Stimulated activated CD8-positive, alpha-beta memory T cell treated with anti-CD3 and anti-CD28 coated beads, Interleukin-12 subunit alpha, Interleukin-12 subunit beta, amount 100 ng/mL, for 24 hours (primary cell): ENCODE results near the gene COX6A2.
"Not testable (repeated sequence)": the region's sequence is repeated elsewhere in the genome, so short reads cannot be mapped to it uniquely, and the experiment has no call there.

Experiments
- DNase-seq: peaks from one replicate; pipeline ENCODE4 v3.0.0-alpha.2; 2020; ENCODE audit errors: extremely low read depth

The COX6A2 gene

DNA sequence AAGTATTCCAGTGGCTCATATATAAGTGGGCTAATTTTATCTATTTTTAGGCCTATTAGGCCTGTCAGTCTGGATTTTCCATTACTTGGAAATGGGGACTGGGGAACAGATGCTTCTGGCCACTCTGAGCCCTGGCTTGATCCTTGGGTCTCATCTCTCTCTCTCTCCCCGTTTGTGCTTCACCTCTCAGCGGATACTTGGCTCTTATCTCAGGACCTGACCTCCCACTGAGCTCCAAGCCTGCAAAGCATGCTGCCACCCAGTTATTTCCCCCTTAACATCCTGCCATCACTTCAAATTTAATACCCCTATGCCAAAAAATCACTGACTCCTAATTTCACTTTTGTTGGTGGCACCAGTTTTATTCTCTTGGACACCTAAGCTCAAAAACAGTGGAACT lies 10.3 kb upstream of the COX6A2 start:
- DNase-seq, result no peak

DNA sequence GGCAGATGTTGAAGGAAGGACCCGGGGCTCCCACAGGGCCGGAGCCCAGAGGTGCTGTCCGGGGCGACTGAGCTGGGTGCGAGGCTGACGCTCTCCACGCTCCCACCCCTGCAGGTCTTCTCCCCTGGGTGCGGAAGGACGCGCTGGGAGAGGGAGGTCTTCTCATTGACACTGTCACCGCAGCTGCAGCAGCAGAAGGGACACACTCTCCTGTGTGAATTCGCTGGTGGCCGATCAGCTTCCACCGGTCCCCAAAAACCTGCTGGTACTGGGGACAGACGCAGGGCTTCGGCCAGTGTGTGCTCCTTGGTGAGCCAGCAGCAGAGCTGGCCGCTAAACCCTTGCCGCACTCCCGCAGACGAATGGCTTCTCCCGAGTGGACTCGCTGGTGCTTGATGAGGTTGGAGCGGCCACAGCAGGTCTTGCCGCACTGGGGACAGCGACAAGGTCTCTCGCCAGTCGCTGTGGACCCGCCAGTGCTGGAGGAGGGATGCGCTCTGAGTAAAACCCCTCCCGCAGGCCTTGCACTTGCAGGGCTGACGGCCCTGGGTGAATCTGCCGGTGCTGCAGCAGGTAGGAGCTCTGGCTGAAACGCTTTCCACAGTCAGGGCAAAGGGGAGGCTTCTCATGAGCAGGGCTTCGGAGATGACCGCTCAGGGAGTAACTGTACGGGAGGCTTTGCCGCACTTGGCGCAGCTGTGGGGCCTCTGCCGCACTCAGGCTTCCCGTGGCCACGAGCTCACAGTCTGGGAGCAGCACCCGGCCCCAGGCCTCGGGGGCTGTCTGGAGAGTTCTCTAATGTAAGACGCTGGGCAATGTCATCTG lies 8.3 kb upstream of the COX6A2 start:
- no peak for DNase-seq

DNA sequence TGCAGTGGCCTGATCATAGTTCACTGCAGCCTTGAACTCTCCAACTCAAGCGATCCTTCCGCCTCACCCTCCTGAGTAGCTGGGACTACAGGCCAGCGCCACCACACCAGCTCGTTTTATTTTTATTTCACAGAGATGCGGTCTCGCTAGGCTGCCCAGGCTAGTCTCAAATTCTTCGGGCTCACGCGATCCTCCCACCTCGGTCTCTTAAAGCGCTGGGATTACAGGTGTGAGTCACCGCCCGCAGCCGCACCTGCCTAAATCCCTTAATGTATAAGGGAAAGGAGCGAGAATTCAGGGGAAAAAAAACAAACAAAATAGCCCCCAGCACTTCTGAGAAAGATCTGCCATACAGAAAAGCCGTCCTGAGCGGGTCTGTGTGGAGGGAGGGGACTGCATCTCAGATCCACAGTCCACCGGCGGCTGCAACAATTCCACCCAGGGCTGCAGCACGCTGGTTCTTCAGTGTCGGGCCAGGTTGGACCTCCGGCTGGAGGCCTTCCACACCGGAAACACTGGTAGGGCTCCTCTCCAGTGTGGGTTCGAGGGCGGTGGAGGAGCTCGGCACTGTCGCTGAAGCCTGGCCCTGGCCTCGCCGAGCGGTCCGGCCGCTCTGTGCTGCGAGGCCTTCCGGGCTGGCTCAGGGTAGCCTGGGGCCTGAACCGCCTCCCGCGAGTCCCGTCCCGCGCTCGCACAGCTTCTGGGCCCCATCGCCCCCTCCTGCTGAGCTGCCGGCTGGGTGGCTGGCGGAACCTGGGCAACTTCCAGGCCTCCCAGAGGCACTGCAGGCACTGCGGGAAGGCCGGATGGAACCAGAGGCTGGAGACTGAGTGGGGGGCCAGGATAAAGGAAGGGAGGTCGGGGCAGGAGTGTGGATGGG lies 7.4 kb upstream of the COX6A2 start:
- DNase-seq, result no peak

DNA sequence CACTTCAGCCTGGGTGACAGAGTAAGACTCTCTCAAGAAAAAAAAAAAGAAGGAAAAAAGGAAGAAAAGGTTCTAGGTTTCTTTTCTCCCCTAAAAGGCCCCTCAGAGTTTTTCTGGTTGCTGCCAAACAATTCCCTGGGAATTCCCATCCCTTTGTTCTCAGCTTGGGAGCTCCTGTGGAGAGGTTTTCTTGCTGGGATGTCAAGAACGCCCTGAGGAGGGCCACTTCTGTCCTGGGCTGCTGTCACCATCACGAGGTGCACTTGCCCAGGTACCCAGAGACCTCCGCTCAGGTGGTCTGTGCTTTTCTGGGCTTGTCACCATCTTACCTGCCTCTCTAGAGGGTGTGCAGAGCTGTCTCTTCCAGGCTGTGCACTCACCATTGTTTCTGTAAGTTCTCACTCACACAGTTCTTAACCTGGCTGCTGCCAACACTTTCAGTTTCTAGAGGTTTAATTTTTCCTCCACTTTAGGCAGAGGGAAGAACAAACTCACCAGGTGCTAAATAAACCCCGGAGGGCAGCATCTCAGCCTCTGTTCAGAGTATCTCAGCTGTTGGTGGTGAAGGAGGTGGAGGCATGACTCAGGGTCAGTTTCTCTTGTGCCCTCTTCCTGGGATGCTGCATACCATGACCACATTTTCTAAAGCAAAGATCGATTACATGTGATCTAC lies 2.4 kb upstream of the COX6A2 start:
- DNase-seq, result no peak

DNA sequence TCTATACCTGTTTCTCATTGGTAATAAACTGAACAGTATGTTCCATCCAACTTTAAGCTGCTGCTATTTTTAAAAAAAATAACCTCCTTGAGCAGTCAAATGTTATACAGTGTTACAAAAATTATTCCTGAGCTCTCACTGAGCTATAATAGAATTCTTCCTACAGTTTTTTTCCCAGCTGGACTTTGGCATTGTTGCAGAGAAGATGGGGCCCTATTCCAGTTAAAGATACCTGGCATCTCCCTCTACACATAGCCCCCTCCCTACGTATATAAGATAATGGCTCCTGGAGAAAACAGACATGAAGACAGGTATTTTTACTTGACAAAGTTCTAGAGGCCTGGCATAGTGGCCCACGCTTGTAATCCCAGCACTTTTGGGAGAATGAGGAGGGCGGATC lies 1.6 kb upstream of the COX6A2 start:
- no peak for DNase-seq

DNA sequence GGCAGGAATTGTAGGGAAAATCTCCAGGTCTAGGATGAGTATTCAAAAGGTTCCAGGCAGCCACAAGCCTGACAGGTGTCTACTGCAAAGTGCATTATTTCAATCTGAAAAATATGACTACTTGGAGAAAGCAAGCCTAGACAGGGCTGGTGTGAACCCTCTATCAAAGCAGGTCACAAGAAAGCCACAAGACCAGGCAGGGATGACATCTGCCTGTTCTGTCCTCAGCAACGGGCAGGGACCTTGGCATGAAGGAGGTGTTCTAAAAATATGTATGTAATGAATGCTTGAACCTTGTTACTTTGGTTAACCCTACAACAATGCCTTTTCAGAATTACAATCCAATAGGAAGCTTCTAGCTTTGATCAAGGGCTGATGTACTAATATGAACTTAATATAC lies 1.2 kb upstream of the COX6A2 start:
- no peak for DNase-seq

DNA sequence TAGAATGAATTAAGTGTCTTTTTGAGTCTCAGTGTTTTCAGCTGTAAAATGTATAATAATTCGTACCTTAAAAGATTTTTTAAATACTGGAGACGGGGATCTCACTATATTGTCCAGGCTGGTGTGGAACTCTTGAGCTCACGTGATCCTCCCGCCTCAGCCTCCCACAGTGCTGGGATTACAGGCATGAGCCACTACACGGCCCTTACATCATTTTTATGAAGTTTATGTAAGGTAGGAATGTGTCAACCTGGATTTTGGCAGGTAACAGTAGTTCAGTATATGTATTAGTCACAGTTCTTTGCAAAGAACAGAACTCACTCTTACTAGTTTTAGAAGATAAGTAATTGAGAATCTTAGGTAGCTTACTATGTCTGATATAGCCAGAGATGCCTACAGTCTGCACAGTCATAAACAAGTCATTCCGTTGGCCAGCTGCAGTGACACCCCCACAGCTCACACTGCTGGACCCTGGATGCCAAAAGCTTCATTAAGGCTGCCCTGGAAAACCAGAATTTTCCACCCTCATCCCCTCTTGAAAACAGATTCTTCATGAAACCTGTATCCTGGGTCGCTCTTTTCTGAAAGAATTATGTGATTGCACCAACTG lies 583 bp upstream of the COX6A2 start:
- no peak for DNase-seq

DNA sequence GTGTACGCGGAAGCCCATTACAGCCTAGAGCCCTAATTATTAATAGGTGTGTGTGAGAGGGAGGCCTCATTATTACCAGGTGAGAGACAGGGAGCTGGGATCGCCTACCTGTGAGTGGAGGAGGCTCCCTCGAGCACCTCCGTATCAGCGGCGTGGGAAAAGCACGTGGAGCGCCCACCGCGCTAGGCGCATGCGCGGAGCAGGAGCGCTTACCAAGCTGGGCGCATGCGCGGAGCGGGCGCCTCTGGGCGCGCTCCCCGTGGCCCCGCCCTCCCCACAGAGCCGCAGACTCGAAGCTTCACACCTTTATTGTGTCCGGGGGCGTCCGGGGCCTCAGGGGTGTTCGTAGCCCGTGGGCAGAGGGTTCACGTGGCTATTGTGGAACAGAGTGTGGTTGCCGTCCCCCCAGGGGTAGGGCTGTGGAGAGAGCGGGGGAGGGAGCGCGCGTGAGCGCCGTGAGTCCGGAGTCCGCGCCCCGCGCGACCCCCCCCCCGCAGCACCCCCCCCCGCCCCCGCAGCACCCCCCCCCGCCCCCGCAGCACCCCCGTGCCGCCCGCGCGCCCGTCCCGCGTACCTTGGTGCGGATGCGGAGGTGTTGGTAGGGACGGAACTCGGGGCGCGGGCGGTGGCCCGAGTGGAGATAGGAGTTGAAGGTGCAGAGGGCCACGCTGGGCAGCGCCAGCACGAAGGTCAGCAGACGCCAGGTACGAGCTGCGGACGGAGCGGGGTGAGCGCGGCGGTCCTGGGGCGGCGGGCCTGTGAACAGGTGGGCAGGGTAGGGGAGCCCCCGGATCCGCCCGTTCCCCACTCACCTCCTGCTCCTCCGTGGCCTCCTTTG lies 500 bp downstream of the COX6A2 start:
- peak; percentile 34 for DNase-seq

DNA sequence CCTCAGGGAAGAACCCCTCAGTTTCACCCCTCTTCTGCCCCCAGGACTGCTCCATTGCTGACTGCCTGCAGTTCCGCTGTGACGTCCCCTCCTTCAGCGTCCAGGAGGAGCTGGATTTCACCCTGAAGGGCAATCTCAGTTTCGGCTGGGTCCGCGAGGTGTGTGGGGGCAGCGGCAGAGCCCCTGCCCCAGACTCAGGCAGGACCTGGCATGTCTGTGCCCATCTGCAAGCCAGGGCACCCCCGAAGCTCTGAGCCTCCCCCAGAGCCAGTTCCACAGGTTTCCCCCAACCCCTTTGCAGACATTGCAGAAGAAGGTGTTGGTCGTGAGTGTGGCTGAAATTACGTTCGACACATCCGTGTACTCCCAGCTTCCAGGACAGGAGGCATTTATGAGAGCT lies 4.4 kb downstream of the COX6A2 start:
- DNase-seq, result no peak

DNA sequence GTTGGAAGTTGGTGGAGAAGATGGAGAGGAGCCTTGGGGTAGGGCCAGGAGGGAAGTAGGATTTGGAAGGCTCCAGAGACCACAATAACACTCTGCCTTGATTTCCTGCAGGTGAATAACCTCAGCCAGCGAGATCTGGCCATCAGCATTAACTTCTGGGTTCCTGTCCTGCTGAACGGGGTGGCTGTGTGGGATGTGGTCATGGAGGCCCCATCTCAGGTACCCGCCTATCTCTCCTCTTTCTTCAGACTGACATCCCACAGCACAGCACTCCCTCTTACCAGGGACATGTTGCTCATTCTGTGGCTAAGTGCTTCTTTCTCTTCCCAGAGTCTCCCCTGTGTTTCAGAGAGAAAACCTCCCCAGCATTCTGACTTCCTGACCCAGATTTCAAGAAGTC lies 4.9 kb downstream of the COX6A2 start:
- DNase-seq, result no peak

DNA sequence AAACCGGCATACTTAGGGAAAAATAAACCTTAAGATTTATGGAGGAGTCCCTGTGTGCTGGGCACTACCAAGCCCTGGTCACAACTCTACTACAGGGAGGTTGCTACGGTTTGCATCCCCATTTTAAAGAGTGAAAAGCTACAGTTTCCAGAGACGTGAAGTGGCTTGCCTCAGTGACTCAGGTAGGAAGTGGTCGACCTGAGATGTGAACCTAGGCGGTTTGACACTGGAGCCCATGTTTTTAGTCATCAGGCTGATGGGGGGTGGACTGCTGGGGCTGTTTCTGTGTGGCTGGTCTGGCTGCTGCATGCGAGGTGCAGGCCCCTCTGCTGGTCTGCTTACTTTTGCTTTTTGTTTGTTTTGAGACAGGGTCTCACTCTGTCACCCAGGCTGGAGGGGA lies 6.6 kb downstream of the COX6A2 start:
- DNase-seq, result peak; percentile 24

DNA sequence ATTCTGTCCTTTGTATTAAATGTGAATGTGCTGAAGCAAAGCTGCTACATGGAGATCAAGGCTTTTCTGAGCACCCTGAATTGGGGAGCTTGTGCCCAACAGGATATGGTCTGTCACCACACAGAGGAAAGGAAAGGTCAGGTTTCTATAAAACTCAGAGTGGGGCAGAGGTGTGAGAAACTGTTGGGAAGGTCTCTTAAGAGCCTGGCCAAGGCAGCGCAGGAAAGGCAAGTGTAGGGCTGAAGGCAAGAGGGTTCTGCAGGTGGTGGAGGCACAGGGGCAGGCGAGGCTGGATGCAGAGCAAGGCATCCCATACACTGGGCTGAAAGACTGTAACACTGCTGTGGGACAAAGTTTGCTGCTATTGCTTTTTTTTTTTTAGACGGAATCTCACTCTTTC lies 8.1 kb downstream of the COX6A2 start:
- DNase-seq, result no peak

DNA sequence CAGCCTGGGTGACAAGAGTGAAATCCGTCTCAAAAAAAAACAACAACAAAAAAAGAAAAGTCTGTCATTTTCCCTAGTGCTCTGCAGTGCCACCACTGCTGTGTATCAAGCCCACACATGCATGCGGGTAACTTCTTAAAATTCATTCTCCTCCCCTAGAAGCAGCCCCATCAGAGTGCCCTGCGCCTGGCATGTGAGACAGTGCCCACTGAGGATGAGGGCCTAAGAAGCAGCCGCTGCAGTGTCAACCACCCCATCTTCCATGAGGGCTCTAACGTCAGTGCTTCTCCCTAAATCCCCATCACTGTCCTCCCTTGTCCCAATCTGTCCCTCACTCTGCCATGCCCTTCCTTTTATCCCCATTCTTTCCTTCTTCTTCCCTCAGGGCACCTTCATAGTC lies 10.2 kb downstream of the COX6A2 start:
- DNase-seq, result no peak

DNA sequence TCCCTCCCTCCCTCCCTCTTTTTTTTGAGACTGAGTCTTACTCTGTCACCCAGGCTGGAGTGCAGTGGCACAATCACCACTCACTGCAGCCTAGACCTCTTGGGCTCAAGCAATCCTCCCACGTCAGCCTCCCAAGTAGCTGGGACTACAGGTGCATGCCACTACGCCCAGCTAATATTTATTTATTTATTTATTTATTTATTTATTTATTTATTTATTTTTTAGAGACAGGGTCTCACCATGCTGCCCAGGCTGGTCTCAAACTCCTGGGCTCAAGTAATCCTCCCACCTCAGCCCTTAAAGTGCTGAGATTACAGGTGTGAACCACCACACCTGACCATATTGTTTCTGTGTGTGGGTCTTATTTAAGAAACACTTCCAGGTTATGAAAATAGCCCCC lies 11.1 kb downstream of the COX6A2 start:
- DNase-seq, result not testable (repeated sequence)

DNA sequence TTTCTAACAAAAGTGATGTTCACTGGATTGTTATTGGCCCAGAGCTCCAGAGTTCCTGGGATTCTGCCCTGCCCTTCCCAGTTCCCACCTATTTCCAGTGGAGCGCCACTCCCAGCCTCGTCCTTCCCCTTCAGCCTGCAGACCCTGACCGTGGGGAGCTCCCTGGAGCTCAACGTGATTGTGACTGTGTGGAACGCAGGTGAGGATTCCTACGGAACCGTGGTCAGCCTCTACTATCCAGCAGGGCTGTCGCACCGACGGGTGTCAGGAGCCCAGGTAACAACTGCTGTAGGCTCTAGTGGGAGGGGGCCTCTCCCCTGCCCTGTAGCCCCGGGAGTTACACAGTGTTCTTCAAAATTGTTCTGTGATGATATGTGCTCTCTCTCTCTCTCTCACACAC lies 11.8 kb downstream of the COX6A2 start:
- DNase-seq, result no peak

DNA sequence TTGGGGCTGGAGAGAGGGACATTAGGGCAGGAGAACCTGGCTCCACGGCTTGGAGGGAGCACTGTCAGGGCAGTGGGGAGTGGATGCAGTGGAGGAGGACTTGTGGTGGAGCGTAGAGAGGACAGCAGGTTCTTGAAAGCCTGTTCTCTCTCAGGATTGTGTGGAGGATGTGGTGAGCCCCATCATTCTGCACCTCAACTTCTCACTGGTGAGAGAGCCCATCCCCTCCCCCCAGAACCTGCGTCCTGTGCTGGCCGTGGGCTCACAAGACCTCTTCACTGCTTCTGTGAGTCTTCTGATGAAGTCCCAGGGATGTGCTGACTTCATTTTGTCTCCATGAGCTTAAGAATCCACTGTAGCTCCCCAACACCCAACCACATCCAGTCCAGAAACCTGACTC lies 13.5 kb downstream of the COX6A2 start:
- no peak for DNase-seq

DNA sequence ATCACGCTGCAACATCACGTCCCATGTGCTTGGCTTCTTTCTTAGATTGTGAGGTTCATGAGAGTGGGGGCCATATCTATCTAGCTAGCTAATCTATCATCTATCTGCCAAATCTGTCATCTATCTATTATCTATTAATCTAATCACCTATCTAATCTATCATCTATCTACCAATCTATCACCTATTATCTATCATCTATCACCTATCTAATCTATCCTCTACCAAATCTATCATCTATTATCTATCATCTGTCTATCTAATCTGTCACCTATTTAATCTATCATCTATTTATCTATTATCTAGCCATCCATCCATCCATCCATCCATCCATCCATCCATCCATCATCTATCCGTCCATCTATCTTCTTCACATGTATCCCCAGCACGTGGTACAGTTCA lies 14.2 kb downstream of the COX6A2 start:
- no peak for DNase-seq

DNA sequence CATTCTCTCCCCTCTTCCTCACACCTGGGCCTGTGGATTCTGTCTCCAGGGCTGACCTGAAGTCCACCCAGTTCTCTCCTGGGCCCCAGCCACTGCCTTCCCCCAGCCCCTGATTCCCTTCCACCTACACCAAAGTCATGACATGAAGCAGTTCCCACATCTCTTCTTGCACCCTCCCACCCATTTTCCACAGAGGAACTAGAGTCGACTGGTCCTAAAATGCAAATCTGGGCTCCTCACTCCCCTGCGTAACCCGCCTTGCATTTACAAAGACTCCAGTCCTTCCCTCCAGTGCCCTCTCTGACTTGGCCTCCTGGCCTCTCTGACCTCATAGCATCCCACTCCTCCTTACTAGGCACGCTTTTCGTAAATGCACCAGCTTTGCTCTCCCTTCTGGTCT lies 14.8 kb downstream of the COX6A2 start:
- DNase-seq, result no peak

DNA sequence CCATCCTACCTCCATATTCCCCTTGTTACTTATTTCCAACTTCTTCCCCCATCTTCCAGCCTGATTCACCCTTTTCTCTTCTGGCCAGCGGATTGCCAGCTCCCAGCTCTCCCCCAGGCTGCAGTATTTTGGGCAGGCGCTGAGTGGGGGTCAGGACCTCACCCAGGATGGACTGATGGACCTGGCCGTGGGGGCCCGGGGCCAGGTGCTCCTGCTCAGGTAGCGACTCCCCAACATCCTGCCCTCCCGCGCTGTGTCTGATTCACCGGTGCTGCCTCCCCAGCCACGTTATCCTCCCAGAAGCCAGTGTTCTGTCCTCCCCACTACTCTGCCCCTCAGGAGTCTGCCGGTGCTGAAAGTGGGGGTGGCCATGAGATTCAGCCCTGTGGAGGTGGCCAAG lies 15.4 kb downstream of the COX6A2 start:
- no peak for DNase-seq

DNA sequence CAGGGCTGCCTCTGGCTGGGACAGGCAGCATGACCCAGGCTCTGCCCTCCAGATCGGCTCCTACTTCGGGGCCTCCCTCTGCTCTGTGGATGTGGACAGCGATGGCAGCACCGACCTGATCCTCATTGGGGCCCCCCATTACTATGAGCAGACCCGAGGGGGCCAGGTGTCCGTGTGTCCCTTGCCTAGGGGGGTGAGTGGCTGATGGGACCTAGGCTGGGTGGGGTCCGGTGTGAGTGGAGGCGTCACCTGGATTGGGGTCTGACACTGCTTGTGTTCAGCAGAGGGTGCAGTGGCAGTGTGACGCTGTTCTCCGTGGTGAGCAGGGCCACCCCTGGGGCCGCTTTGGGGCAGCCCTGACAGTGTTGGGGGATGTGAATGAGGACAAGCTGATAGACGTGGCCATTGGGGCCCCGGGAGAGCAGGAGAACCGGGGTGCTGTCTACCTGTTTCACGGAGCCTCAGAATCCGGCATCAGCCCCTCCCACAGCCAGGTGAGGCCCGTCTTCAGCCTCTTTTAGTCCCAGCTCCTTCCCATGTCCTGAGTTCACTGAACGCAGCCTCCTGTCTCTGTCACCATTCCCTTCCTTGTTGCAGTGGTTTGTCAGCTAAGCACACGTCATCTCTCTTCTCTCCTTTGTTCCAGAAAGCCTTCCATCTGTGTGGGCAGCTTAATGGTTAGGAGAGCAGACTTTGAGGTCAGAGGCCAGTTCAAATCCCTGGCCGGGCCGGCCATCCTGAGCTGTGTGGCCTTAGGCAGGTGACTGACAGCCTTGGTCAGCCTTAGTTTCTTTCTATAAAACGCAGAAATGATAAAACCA lies 16.9 kb downstream of the COX6A2 start:
- no peak for DNase-seq
